ENCODE measurements around the gene COG7.

Gene COG7

DNA sequence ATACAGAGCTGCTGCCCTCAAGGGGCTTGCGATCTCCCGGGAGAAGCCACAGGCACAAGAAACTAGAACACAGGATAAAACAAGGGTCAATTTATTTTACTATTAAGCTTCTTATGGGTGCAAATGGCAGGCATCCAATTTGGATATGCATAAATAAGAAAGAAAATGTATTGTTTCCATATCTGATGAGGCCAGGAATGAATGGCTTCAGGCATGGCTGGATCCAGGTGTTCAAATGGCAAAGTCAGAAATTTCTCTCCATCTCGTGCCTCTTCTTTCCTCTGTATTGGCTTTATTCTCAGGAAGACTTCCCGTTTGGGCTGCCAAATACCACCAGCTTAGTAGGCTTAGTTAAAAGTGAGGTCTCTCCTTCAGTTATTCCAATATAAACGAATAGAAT lies 107.8 kb downstream of the COG7 start:
- Histone ChIP-seq H3K27me3 (ENCODE audit: control insufficient read depth, low read length) (peaks cover 3% of the 10 kb centered on the region; the same call in 1 of the 2 replicates), H3K9me2 (replicated peaks; ENCODE audit: control insufficient read depth, low read length) (no peaks in the 10 kb centered on the region), H3K4me2 (ENCODE audit: low read length) (no peak overlapping the region), H3F3A (ENCODE audit: control insufficient read depth, insufficient read depth) (no peaks in the 10 kb centered on the region), H3K4me1 (ENCODE audit: control insufficient read depth, low read length) (no peaks in the 10 kb centered on the region), H4K20me1 (ENCODE audit: control insufficient read depth, insufficient read depth, low read depth, low read length) (no peaks in the 10 kb centered on the region), H3K9me3 (ENCODE audit: control insufficient read depth, insufficient read depth, low read length) (no peaks in the 10 kb centered on the region), H3K4me3 (ENCODE audit: low read length) (no peak overlapping the region), H3K27ac (ENCODE audit: low read depth, low read length) (no peak overlapping the region), H3K79me2 (ENCODE audit: control insufficient read depth, low read length) (no peaks in the 10 kb centered on the region), H3K36me3 (ENCODE audit: control insufficient read depth, low read length) (no peaks in the 10 kb centered on the region)
- no peak for TF ChIP-seq CTCF (IDR thresholded peaks at IDR 0.05; ENCODE audit: low read depth, low read length, poor library complexity, severe bottlenecking)
- TF ChIP-seq EZH2phosphoT487 (IDR thresholded peaks at IDR 0.05; ENCODE audit: borderline replicate concordance, low read length): no peak

DNA sequence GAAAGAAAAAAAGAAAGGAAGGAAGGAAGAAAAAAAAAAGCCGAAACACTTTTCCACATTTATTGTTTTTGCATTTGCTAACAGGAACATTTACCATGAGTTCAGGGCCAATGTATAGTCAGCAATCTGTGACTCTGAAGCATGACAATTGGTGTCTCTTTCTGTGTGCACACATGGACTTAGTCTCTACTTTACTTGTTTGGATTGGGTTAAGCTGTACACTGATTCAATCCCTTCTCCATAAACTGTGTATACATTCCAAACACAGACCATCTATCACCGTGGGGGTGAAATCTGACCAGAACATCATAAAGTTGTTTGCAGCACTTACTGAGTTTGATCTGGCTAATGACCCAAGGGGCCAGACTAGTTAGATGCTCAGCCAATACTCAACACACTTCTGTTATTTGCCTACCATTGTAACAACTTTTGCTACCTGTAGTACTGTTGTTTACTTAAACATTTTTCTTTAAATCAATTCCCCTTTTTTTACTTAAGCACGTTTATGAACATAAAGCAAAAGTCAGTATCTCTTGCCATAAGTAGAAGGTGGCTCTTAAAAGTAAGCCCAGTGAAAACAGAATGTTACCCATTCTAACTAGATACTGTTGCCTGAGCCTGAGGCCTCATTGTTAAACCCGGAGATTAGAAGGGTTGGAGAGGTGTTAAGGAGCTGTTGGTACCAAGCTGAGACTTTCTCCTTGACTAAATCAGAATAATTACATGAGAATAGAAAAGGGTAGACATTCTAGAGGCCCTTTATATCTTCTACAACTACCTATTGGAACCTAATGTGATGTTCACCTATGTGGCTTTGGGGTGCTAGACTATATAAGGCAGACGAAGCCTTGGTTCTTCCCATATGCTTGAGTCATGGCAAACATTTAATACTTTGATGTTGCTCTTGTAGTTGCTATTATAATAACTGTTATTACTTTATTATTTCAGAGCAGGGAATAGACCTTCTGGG lies 109.1 kb downstream of the COG7 start:
- TF ChIP-seq EZH2phosphoT487 (IDR thresholded peaks at IDR 0.05; ENCODE audit: borderline replicate concordance, low read length) (no peak), CTCF (IDR thresholded peaks at IDR 0.05; ENCODE audit: low read depth, low read length, poor library complexity, severe bottlenecking) (no peak)
- Histone ChIP-seq H3K27me3 (ENCODE audit: control insufficient read depth, low read length) (no peaks in the 10 kb centered on the region), H3F3A (ENCODE audit: control insufficient read depth, insufficient read depth) (no peaks in the 10 kb centered on the region)

GRCh38 chr16:23342083-23342640 lies 110.8 kb downstream of the COG7 start:
- Histone ChIP-seq H4K20me1 (ENCODE audit: control insufficient read depth, insufficient read depth, low read depth, low read length) (no peaks in the 10 kb centered on the region), H3K4me2 (ENCODE audit: low read length) (no peak overlapping the region), H3K9me2 (replicated peaks; ENCODE audit: control insufficient read depth, low read length) (no peaks in the 10 kb centered on the region), H3K79me2 (ENCODE audit: control insufficient read depth, low read length) (no peaks in the 10 kb centered on the region), H3K27ac (ENCODE audit: low read depth, low read length) (no peak overlapping the region), H3K27me3 (ENCODE audit: control insufficient read depth, low read length) (no peaks in the 10 kb centered on the region), H3K36me3 (ENCODE audit: control insufficient read depth, low read length) (no peaks in the 10 kb centered on the region), H3F3A (ENCODE audit: control insufficient read depth, insufficient read depth) (no peaks in the 10 kb centered on the region), H3K4me1 (ENCODE audit: control insufficient read depth, low read length) (peaks cover 16% of the 10 kb centered on the region), H3K9me3 (ENCODE audit: control insufficient read depth, insufficient read depth, low read length) (no peaks in the 10 kb centered on the region), H3K4me3 (ENCODE audit: low read length) (no peak overlapping the region)
- TF ChIP-seq EZH2phosphoT487 (IDR thresholded peaks at IDR 0.05; ENCODE audit: borderline replicate concordance, low read length) (no peak), CTCF (IDR thresholded peaks at IDR 0.05; ENCODE audit: low read depth, low read length, poor library complexity, severe bottlenecking) (no peak)

More for the DNA sequence above, 109.1 kb downstream of the COG7 start:
- H3K4me1 ChIP-seq (ENCODE audit: control insufficient read depth, low read length): peaks cover 4% of the 10 kb centered on the region; the same call in 1 of the 2 replicates
- no peaks in the 10 kb centered on the region for H4K20me1 ChIP-seq (ENCODE audit: control insufficient read depth, insufficient read depth, low read depth, low read length)
- H3K27ac ChIP-seq (ENCODE audit: low read depth, low read length): no peak overlapping the region
- H3K4me3 ChIP-seq (ENCODE audit: low read length): no peak overlapping the region
- H3K36me3 ChIP-seq (ENCODE audit: control insufficient read depth, low read length): no peaks in the 10 kb centered on the region
- no peak overlapping the region for H3K4me2 ChIP-seq (ENCODE audit: low read length)
- H3K9me3 ChIP-seq (ENCODE audit: control insufficient read depth, insufficient read depth, low read length): no peaks in the 10 kb centered on the region
- no peaks in the 10 kb centered on the region for H3K9me2 ChIP-seq (replicated peaks; ENCODE audit: control insufficient read depth, low read length)
- H3K79me2 ChIP-seq (ENCODE audit: control insufficient read depth, low read length): no peaks in the 10 kb centered on the region

Measured in DOHH2 (cell line).